ENCODE measurements around the gene ITGA11. TPM values are rescaled to one million over a fixed set of nuclear protein-coding genes. Genes with fewer than 3 reads are reported as not detected.

Gene ITGA11
- total RNA-seq, 1 experiment from 2014 or later: not detected

GRCh38 chr15:68298336-68298735 lies 133.6 kb downstream of the ITGA11 start:
- DNase-seq (ENCODE audit: low read depth): no peak
- in situ Hi-C loops (cut with HindIII; ENCODE audit: low pct_unique_long_range_greater_than_20kb, low sequenced_read_pairs): no loop called here

GRCh38 chr15:68295014-68295805 lies 136.8 kb downstream of the ITGA11 start:
- in situ Hi-C loops (cut with HindIII; ENCODE audit: low pct_unique_long_range_greater_than_20kb, low sequenced_read_pairs): no loop called here
- DNase-seq (ENCODE audit: low read depth): no peak

- in situ Hi-C loops (cut with HindIII; ENCODE audit: low pct_unique_long_range_greater_than_20kb, low sequenced_read_pairs): no loop called here
- no peak for DNase-seq (ENCODE audit: low read depth)
Measured at GRCh38 chr15:68292967-68293366, 139.0 kb downstream of the ITGA11 start.

GRCh38 chr15:68292157-68292781 lies 139.7 kb downstream of the ITGA11 start:
- no peak for DNase-seq (ENCODE audit: low read depth)
- in situ Hi-C loops (cut with HindIII; ENCODE audit: low pct_unique_long_range_greater_than_20kb, low sequenced_read_pairs): no loop called here

- in situ Hi-C loops (cut with HindIII; ENCODE audit: low pct_unique_long_range_greater_than_20kb, low sequenced_read_pairs): no loop called here
- no peak for DNase-seq (ENCODE audit: low read depth)
Measured at GRCh38 chr15:68290715-68291114, 141.2 kb downstream of the ITGA11 start.

- no peak for DNase-seq (ENCODE audit: low read depth)
- in situ Hi-C loops (cut with HindIII; ENCODE audit: low pct_unique_long_range_greater_than_20kb, low sequenced_read_pairs): no loop called here
Measured at GRCh38 chr15:68289621-68290352, 142.2 kb downstream of the ITGA11 start.

- in situ Hi-C loops (cut with HindIII; ENCODE audit: low pct_unique_long_range_greater_than_20kb, low sequenced_read_pairs): no loop called here
- no peak for DNase-seq (ENCODE audit: low read depth)
Measured at GRCh38 chr15:68289057-68289456, 142.9 kb downstream of the ITGA11 start.

- DNase-seq (ENCODE audit: low read depth): no peak
- in situ Hi-C loops (cut with HindIII; ENCODE audit: low pct_unique_long_range_greater_than_20kb, low sequenced_read_pairs): no loop called here
Measured at GRCh38 chr15:68286256-68286655, 145.7 kb downstream of the ITGA11 start.

- DNase-seq (ENCODE audit: low read depth): no peak
- in situ Hi-C loops (cut with HindIII; ENCODE audit: low pct_unique_long_range_greater_than_20kb, low sequenced_read_pairs): no loop called here
Measured at GRCh38 chr15:68285259-68285980, 146.5 kb downstream of the ITGA11 start.

GRCh38 chr15:68284616-68285258 lies 147.2 kb downstream of the ITGA11 start:
- in situ Hi-C loops (cut with HindIII; ENCODE audit: low pct_unique_long_range_greater_than_20kb, low sequenced_read_pairs): no loop called here
- no peak for DNase-seq (ENCODE audit: low read depth)

GRCh38 chr15:68283401-68283800 lies 148.6 kb downstream of the ITGA11 start:
- no peak for DNase-seq (ENCODE audit: low read depth)
- in situ Hi-C loops (cut with HindIII; ENCODE audit: low pct_unique_long_range_greater_than_20kb, low sequenced_read_pairs): no loop called here

GRCh38 chr15:68281008-68281407 lies 151.0 kb downstream of the ITGA11 start:
- no peak for DNase-seq (ENCODE audit: low read depth)
- in situ Hi-C loops (cut with HindIII; ENCODE audit: low pct_unique_long_range_greater_than_20kb, low sequenced_read_pairs): no loop called here

- in situ Hi-C loops (cut with HindIII; ENCODE audit: low pct_unique_long_range_greater_than_20kb, low sequenced_read_pairs): no loop called here
- no peak for DNase-seq (ENCODE audit: low read depth)
Measured at GRCh38 chr15:68279779-68280753, 151.9 kb downstream of the ITGA11 start.

GRCh38 chr15:68278595-68279405 lies 153.2 kb downstream of the ITGA11 start:
- in situ Hi-C loops (cut with HindIII; ENCODE audit: low pct_unique_long_range_greater_than_20kb, low sequenced_read_pairs): no loop called here
- DNase-seq (ENCODE audit: low read depth): peak; percentile 39

- in situ Hi-C loops (cut with HindIII; ENCODE audit: low pct_unique_long_range_greater_than_20kb, low sequenced_read_pairs): no loop called here
Measured at GRCh38 chr15:68278345-68278594, 153.7 kb downstream of the ITGA11 start.

GRCh38 chr15:68277603-68278344 lies 154.2 kb downstream of the ITGA11 start, which contains the start of gene FEM1B:
TSS of gene FEM1B (plus strand) at chr15:68277745. CDS start at chr15:68278418, 673 bp downstream.
- peak; percentile 93 for DNase-seq (ENCODE audit: low read depth)
- in situ Hi-C loops (cut with HindIII; ENCODE audit: low pct_unique_long_range_greater_than_20kb, low sequenced_read_pairs): no loop called here

More at GRCh38 chr15:68278345-68278594, 153.7 kb downstream of the ITGA11 start:
- DNase-seq (ENCODE audit: low read depth): no peak

All from Caki2 (cell line).